Stimulated activated CD4-positive, alpha-beta T cell treated with anti-CD3 and anti-CD28 coated beads, Interleukin-15, amount 100 ng/mL, for 1 hour (primary cell): Measurements from ENCODE around the gene SYT6.
"Not testable (repeated sequence)": the region's sequence is repeated elsewhere in the genome, so short reads cannot be mapped to it uniquely, and the experiment has no call there.

Experiments used
- DNase-seq, 2 donors: peaks; one replicate each; pipeline ENCODE4 v3.0.0-alpha.2; 2020; ENCODE audit warnings: low read depth in 1 of 2, low spot score in 1 of 2

The SYT6 gene

DNA sequence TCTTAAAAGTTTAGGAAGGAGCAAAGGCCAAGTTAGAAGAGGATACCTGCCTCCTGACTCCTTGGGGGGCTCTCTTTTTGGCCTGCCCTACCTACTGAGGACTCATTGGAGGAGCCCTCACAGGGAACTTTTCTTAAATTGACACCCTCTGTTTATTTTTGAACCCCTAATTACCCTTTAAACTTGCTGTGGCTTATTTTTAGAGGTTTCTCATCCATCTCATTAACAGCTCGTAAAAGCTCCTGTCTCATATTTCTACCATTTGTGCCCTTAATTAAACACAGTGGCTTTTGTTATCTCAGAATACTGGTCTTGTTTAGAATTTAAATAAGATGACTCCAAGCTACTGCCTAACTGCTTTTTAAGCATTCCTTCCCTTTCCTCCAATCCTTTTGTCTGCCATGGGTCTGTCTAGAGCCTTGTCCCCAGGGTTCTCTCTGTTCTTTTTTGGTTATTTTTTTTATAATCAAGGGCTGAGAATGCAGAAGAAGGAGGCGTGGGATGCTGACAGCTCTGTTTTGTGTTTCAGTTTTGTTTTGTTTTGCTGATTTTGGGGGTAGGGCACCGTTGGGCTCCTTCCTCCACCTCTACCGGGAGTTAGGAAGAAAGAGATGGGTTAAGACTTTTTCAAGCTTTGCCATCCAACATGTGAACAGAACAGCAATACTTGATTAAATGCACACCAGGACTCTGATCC is 78.0 kb downstream of the SYT6 start:
- no peak for DNase-seq

DNA sequence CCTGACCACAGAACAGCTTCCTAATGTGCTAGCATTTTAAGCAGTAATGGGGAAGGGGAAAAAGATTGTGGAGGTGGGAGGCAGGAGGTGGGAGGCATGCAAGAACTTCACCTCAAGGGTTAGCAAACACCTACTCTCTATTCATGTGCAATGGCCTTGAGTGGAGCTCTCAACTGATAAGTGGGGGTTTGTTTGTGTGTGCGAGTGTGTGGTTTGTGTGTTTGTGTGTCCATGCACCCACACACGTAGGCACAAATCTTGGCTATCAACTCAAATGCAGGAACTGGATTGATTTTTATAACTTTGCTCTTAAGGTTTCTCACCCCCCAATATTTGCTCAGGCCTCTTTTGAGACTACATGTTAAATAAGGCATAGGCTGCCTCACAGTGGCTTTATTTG is 78.6 kb downstream of the SYT6 start:
- no peak for DNase-seq

DNA sequence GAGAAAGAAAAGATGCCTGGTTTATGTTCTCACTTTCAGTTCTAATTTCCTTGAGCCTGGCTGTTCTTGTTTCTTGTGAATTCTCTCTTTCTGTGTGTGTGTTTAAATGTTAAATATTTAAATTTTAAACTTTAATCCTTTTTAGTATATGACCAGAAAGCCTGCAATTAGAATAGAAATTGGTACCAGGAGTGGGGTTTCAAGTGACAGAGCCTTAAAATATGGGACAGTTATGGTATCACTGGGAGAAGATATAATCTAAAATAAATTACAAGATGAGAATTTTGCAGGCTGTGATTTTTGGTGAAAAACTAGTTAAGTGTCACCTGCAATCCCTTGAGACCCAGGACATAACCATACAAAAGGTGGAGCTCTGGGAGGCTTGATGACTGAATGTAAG is 81.4 kb downstream of the SYT6 start:
- DNase-seq, result no peak

DNA sequence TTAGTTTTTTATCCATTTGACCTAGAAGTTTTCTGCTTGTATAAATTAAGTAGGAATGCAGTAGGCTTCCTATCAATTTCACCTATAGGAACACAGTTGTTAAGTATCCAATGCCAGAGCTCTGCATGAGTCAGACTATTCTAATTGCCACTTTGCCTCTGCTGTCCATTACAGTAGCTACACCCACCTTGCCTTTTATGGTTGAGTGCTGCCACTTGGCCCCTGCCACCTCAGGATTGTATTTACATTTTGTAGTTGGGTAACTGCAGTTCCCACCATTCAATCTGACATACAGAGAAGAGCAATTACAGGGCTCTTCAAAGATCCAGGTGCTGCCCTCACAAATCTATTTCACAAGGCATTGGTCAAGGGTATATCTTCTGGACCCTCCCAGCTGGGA is 83.9 kb downstream of the SYT6 start:
- DNase-seq, result not testable (repeated sequence)

DNA sequence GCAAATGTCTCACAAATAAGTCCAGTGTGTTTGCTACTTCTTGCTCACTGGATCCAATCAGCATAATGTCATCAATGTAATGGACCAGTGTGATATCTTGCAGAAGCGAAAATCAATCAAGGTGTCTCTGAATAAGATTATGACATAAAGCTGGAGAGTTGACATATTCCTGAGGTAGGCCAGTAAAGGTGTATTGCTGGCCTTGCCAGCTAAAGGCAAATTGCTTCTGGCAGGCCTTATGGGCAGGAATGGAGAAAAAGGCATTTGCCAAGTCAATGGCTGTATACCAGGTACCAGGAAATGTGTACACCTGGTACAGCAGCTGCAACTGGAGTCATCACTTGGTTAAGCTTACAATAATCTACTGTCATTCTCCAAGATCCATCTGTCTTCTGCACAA is 85.0 kb downstream of the SYT6 start:
- DNase-seq, result not testable (repeated sequence)

DNA sequence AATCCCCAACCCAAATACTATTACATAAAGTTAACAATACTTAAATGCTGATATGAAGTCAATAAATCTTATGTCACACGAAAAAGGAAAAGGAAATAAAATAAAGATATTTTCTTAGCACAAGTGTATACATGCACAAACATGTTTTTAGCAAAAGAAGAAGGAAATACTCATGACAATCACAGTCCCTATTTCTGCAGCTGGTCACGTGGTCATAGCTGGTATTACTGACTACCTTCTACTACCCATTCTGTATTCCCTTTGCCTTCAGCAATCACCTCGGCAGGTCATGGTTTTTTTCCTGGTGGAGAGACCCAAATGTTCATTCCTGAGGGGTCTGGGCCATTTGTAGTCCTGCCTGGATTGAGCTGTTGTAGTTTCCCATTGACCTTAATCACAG is 88.0 kb downstream of the SYT6 start:
- not testable (repeated sequence) for DNase-seq

DNA sequence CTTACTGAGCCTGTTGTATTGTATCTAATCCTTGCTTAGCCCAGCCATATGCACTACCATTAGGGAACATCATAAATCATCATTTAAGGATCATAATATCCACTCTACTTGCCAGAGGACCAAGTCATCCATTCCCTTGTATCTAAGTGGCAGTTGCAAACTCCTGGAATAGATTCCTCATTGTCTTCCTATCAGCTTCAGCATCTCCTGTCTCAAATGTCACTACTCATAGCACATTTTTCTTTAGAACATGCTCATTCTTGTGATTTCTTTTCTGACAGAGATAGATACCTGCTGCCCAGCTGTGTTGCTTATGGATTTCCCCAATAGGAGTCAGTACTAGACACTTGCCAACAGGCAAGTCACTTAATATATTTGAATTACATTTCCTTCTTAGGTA is 90.1 kb downstream of the SYT6 start:
- DNase-seq, result no peak

DNA sequence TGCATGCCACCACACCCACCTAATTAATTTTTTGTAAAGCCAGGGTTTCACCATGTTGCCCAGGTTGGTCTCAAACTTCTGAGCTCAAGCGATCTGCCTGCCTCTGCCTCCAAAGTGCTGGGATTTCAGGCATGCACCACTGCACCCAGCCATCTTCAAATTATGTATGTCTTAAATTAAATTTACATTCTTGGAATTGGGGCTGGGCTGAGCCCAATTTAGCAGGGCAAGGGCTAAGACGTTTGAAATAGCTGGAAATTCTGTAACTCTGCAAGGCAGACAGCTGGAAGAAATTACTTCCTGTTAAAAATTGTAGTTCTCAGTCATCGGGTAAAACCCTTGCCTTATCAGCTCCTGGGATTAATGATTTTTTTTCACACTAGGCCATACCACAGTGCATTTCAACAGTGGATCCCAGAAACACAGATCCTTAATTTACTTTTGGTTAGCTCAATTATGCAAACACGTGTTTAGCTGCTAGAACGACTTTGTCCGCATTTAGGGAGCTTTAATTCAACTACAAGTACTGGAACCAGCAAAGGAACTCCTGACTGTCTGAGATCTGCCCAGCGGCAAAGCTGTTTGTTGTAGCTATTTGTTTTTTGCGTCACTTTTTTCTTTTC is 91.1 kb downstream of the SYT6 start:
- no peak for DNase-seq

DNA sequence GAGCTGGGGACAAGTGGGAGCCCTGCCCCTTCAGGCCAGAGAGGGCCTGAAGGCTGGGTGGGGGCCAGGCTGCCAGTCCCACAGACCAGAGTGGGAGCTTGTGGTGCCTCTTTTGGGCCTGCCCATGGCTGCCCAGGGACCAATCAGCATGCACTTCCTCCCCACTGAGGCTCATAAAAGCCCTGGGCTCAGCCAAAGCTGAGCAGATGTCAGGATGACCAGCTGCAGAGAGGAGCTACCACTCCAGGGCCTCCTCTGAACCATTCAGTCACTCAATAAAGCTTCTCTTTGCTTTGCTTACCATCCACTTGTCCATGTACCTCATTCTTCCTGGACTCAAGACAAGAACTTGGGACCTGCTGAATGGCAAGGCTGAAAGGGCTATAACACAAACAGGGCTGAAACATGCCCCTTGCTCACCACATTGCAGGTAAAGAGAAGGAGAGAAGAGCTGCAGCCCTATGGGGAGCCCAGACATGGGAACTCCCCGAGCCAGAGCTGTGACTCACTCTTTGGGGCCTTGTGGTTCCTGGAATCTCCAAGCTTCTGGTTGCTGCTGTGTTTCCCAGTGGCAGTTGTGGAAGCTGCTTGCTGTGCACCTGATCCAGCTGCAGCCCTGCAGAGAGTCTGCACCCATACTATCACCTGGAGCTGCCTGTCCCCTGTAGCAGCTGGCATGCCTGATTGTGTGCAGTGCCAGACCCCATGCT is 92.4 kb downstream of the SYT6 start:
- DNase-seq, result no peak

DNA sequence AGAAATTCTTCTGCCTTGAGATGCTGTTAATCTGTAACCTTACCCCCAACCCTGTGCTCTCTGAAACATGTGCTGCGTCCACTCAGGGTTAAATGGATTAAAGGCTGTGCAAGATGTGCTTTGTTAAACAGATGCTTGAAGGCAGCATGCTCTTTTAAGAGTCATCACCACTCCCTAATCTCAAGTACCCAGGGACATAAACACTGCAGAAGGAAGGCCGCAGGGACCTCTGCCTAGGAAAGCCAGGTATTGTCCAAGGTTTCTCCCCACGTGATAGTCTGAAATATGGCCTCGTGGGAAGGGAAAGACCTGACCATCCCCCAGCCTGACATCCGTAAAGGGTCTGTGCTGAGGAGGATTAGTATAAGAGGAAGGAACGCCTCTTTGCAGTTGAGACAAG is 95.4 kb downstream of the SYT6 start:
- not testable (repeated sequence) for DNase-seq

DNA sequence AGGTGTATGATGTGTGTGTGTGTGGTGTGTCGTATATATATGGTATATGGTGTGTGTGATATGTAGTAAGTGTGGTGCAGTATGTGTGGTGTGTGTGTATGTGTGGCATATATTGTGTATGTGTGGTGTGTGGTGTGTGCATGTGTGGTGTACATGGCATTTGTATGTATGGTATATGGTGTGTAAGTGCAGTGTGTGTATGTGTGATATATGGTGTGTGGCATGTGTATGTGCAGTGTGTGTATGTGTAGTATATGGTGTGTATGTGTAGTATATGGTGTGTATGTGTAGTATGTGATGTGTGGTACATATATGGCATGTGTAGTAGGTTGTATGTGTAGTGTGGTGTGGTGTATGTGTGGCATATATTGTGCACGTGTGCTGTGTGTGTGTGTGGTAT is 99.5 kb downstream of the SYT6 start:
- no peak for DNase-seq

DNA sequence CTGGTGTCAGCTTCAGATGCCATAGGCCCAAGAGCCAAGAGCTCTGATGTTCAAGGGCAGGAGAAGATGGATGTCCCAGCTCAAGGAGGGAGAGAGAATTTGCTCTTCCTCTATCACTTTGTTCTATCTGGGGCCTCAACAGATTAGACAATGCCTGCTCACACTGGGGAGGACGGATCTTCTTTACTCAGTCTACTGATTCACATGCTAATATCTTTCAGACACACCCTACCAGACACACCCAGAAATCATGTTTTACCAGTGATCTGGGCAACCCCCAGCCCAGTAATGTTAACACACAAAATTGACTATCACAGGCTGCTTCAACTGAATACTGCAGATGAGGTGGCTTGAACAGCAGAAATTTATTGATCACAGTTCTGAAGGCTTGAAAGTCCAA is 105.4 kb downstream of the SYT6 start:
- no peak for DNase-seq

DNA sequence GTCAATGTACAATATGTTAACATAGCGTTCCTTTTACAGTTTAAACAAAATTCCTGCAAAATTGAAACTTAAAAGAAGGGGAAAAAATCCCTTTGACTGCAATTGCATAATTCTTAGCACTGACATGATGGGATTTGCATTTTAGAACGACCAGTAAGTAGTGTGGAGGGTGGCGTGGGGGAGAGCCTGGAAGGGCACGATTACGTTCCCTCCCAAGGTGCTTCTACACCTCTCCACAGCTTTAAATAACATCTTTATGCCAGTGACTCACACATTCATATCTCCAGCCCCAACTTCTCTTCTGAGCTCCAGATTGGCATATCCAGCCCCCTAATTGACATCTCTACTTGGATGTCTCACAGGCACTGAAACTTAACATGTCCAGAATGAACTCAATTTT is 110.1 kb downstream of the SYT6 start:
- no peak for DNase-seq

DNA sequence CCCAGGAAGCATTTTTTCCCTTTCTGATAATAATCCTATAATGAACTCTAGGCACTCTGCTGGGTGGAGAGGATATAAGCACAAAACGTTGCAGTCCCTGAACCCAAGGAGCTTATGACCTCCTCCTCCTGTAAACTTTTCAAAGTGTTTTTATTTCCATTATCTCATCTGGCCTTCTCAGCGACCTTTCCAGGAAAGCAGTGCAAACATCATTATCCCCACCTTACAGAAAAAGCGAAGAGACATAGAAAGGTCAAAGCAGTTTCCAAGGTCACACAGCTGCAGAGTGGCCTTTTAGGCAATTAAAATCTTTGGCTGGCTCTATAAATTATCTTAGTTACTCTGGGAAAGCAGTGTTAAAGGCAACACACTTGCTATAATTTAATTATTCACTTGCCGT is 110.6 kb downstream of the SYT6 start:
- DNase-seq, result no peak

DNA sequence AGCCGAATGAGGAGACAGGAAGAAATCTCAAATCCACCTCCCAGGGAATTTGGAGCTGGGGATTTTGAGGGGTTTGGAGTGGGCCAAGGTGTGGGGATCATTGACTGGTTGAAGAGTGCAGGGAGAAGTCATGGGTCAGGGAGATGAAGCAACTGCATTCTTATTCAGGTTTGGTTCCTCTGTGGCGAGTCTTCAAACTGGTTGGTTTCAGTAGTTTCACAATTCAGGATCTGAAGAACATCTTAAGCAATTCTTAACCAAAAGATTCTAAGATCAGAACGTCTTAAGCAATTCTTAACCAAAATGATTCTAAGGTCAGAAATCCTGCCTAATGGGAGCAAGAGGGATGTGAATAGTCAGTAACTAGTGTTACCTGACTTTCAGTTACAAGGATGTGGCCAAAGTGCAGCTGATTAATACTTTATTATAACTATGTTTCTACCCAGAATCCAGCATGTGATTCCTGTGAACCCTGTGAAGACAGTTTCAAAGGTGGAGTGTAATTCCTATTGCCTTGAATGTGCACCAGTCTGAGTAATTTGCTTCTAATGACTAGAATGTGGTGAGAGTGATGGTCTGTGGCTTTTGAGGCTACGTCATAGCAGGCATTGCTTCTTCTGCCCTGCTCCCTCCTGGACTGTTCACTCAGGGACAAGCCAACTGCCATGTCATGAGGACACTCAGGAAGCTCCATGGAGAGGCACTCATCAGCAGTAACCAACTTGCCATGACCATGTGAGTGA is 113.2 kb downstream of the SYT6 start:
- DNase-seq, result no peak
